GM12878 (cell line): ENCODE results near the gene ARFGAP3. TPM values are rescaled to one million over a fixed set of nuclear protein-coding genes. Genes with fewer than 3 reads are reported as not detected.

Source experiments
- ATAC-seq: fragments of 200-7000 bp; cut with Tn5 transposase; 3 replicates; pipeline ENCODE4 v1.9.1; 2020; ENCODE audit warnings: mild to moderate bottlenecking, moderate library complexity
- BruUV-seq: library from RNA; stranded (reverse); fragments of 400-500 nt; replicated peaks from 2 replicates; lab custom pipeline; 2021; lab: Mats Ljungman, UMichigan
- CTCF ChIA-PET: fragments of 300-600 bp; sonication (Branson Sonifier 250); formaldehyde crosslinking; extraction: SDS; loops from one replicate; lab custom pipeline; 2021; ENCODE audit warnings: inconsistent platforms; lab: Yijun Ruan, JAX
- POLR2A ChIA-PET: fragments of 350-600 bp; formaldehyde crosslinking; extraction: SDS; loops from one replicate; lab custom pipeline; 2021; ENCODE audit warnings: inconsistent platforms; lab: Charles Lee
- RAD21 ChIA-PET: fragments of 300-600 bp; sonication (Branson Sonifier 250); formaldehyde crosslinking; loops from one replicate; lab custom pipeline; 2023; ENCODE audit warnings: antibody characterized with exemption; ENCODE audit not compliant: unreplicated experiment; lab: Charles Lee
- SMC1A ChIA-PET: fragments of 300-600 bp; sonication (Branson Sonifier 250); formaldehyde crosslinking; loops from one replicate; lab custom pipeline; 2023; ENCODE audit not compliant: unreplicated experiment, uncharacterized antibody; lab: Charles Lee
- DNase-seq: peaks from one replicate; pipeline ENCODE4 v3.0.0-alpha.2; 2011; ENCODE audit warnings: low read depth, low spot score
- FAIRE-seq: peaks from 3 replicates; lab custom pipeline; 2011; peaks lifted over from hg19 to GRCh38; lab: Jason Lieb, UNC
- H2AFZ ChIP-seq: 2 replicates; pipeline ENCODE4 v1.6.0; 2011; ENCODE audit warnings: low read depth, low read length, control low read depth; ENCODE audit not compliant: control insufficient read depth
- H3K27ac ChIP-seq: 2 replicates; pipeline ENCODE4 v1.5.1; 2011; ENCODE audit warnings: control low read depth; ENCODE audit not compliant: control insufficient read depth, insufficient read depth
- H3K27me3 ChIP-seq, 2 experiments: replicated peaks in 1 of 2; 2 replicates each; pipeline versions ENCODE4 v1.6.0 to v1.6.1; 2011; ENCODE audit warnings: low read length in 1 of 2; ENCODE audit not compliant: control insufficient read depth in 2 of 2, insufficient read depth in 2 of 2
- H3K36me3 ChIP-seq, 2 experiments: 2 replicates each; pipeline ENCODE4 v1.5.1; 2011; ENCODE audit warnings: low read length in 1 of 2; ENCODE audit not compliant: control insufficient read depth in 2 of 2, insufficient read depth in 2 of 2
- H3K4me1 ChIP-seq: 2 replicates; pipeline ENCODE4 v1.6.1; 2011; ENCODE audit warnings: mild to moderate bottlenecking, low read length, moderate library complexity, mixed read lengths; ENCODE audit not compliant: control insufficient read depth, insufficient read depth
- H3K4me2 ChIP-seq: 2 replicates; pipeline ENCODE4 v1.6.0; 2011; ENCODE audit warnings: control low read depth; ENCODE audit not compliant: control insufficient read depth, insufficient read depth
- H3K4me3 ChIP-seq: fragments of 200-600 bp; sonication (generic); 2 replicates; pipeline ENCODE4 v1.5.1; 2016
- H3K79me2 ChIP-seq: 2 replicates; pipeline ENCODE4 v1.6.0; 2011; ENCODE audit warnings: low read length; ENCODE audit not compliant: control insufficient read depth, insufficient read depth
- H3K9ac ChIP-seq: 2 replicates; pipeline ENCODE4 v1.8.0; 2011; ENCODE audit warnings: low read length, control low read depth, mixed read lengths; ENCODE audit not compliant: control insufficient read depth, insufficient read depth
- H3K9me3 ChIP-seq: replicated peaks from 3 replicates; pipeline ENCODE4 v1.5.1; 2011; ENCODE audit warnings: mild to moderate bottlenecking, low read length; ENCODE audit not compliant: control insufficient read depth, insufficient read depth
- H4K20me1 ChIP-seq: 2 replicates; pipeline ENCODE4 v1.6.0; 2011; ENCODE audit not compliant: control insufficient read depth, insufficient read depth
- ASH2L ChIP-seq: fragments of 300-600, 200-600 bp; sonication (generic); IDR thresholded peaks from 2 replicates; pipeline ENCODE4 v1.6.1; 2017; ENCODE audit warnings: low read depth, mild to moderate bottlenecking, borderline replicate concordance
- BHLHE40 ChIP-seq, 2 experiments: fragments of 450-650 bp in 1 of 2; IDR thresholded peaks; 2 replicates each; pipeline ENCODE4 v1.6.1; 2011 to 2017; ENCODE audit warnings: low read depth in 2 of 2, borderline replicate concordance in 1 of 2, improper control_type of control experiment in 1 of 2, low read length in 1 of 2, mild to moderate bottlenecking in 1 of 2
- CHD4 ChIP-seq: fragments of 200-600 bp; sonication (generic); IDR thresholded peaks from 2 replicates; pipeline ENCODE4 v1.6.1; 2016; ENCODE audit warnings: mild to moderate bottlenecking
- GATAD2B ChIP-seq: fragments of 450-650 bp; conservative IDR thresholded peaks from 2 replicates; pipeline ENCODE4 v1.6.1; 2017; ENCODE audit warnings: low read depth, mild to moderate bottlenecking, moderate library complexity
- NR2F1 ChIP-seq: fragments of 450-650 bp; conservative IDR thresholded peaks from 2 replicates; pipeline ENCODE4 v1.6.1; 2017; ENCODE audit warnings: mild to moderate bottlenecking
- POLR2AphosphoS2 ChIP-seq: IDR thresholded peaks from 2 replicates; pipeline ENCODE4 v1.6.1; 2011; ENCODE audit warnings: low read depth, mild to moderate bottlenecking, low read length, improper control_type of control experiment, moderate library complexity
- RELA ChIP-seq: fragments of 450-650 bp; IDR thresholded peaks from 2 replicates; pipeline ENCODE4 v1.8.0; 2014; ENCODE audit warnings: borderline replicate concordance; ENCODE audit not compliant: partially characterized antibody
- REST ChIP-seq: IDR thresholded peaks from 2 replicates; pipeline ENCODE4 v1.6.1; 2012; ENCODE audit warnings: mild to moderate bottlenecking, low read depth, low read length
- RUNX3 ChIP-seq: IDR thresholded peaks from 2 replicates; pipeline ENCODE4 v1.6.1; 2012; ENCODE audit warnings: low read length, inconsistent platforms
- SKIL ChIP-seq: fragments of 450-650 bp; IDR thresholded peaks from 2 replicates; pipeline ENCODE4 v1.6.1; 2017; ENCODE audit warnings: mild to moderate bottlenecking, low read depth, inconsistent platforms; ENCODE audit not compliant: poor library complexity, severe bottlenecking
- SPI1 ChIP-seq: IDR thresholded peaks from 2 replicates; pipeline ENCODE4 v1.6.1; 2011; ENCODE audit warnings: low read depth, mild to moderate bottlenecking, low read length, moderate library complexity, borderline replicate concordance; ENCODE audit not compliant: insufficient read depth
- SRF ChIP-seq, 2 experiments: IDR thresholded peaks; 2 replicates each; pipeline ENCODE4 v1.6.1; 2011; ENCODE audit warnings: low read depth in 2 of 2, low read length in 2 of 2, mild to moderate bottlenecking in 1 of 2, moderate library complexity in 1 of 2
- ZNF217 ChIP-seq: fragments of 450-650 bp; IDR thresholded peaks from 2 replicates; pipeline ENCODE4 v1.6.1; 2017; ENCODE audit warnings: antibody characterized with exemption, mild to moderate bottlenecking
- WGBS: methylation state at CpG from one replicate; pipeline ENCODE4 v1.1.6; 2016; ENCODE audit warnings: low lambda C conversion rate; ENCODE audit not compliant: insufficient replicate concordance, insufficient coverage; ENCODE audit errors: missing lambda C conversion rate; 5-methylcytosine and 5-hydroxymethylcytosine counted together
- in situ Hi-C: fragments of 300-500 bp; cut with MboI; formaldehyde crosslinking; loops from 9 replicates; pipeline ENCODE4 v1.14.3; 2018; ENCODE audit warnings: mixed read lengths
- intact Hi-C: fragments of 100-400 bp; cut with micrococcal nuclease; formaldehyde crosslinking; loops from one replicate; pipeline ENCODE4 v1.14.2; 2022; ENCODE audit not compliant: unreplicated experiment
- polyA plus RNA-seq, 11 experiments: library from polyadenylated mRNA; depleted of rRNA in 4 of 11; unstranded in 6 of 11; stranded (reverse) in 5 of 11; fragments of >200 nt; fragmentation: Nextera tagmentation in 4 of 11; fragmentation: Illumina TruSeq in 1 of 11; extraction: Ambion mirVana in 4 of 11; extraction: Trizol in 1 of 11; gene quantifications; 1 replicate in 1 of 11; 2 replicates in 10 of 11; pipeline versions ENCODE4 v1.2.1 to v1.2.3, GENCODE V29; 2011 to 2016; ENCODE audit warnings: inconsistent platforms in 2 of 11, missing spikeins in 2 of 11, low read depth in 1 of 11
- total RNA-seq, 4 experiments: library from RNA; depleted of rRNA in 3 of 4; stranded (reverse); fragments of >200 nt in 3 of 4; fragmentation: Illumina TruSeq in 1 of 4; extraction: Trizol in 1 of 4; gene quantifications; 2 replicates each; pipeline versions ENCODE4 v1.2.1 to v1.2.3, GENCODE V29; 2013 to 2021
- TF ChIP-seq, protein P1 (sequence below), 3 experiments: IDR thresholded peaks in 2 of 3; conservative IDR thresholded peaks in 1 of 3; 2 replicates each; pipeline ENCODE4 v1.5.1; 2011; ENCODE audit warnings: low read depth in 3 of 3, low read length in 3 of 3, mild to moderate bottlenecking in 3 of 3, control low read depth in 2 of 3, moderate library complexity in 2 of 3, inconsistent platforms in 1 of 3, mixed read lengths in 1 of 3; ENCODE audit not compliant: control insufficient read depth in 2 of 3, insufficient read depth in 1 of 3; ENCODE audit errors: extremely low read depth in 1 of 3

ARFGAP3 gene
- total and polyA plus RNA-seq, 10 of the 15 experiments (the other 5 are each of a cell fraction or from before 2014, with no cell fraction given), result 29.7 to 50.8 (median 39.5) TPM

- H3K27ac ChIP-seq, result peak overlapping the region; percentile 77
- whole genome bisulfite sequencing, result 0% methylated on average over 5 of the region's 5 CpGs
- in situ Hi-C loops, result no loop called here
- H3K27me3 ChIP-seq, result no peaks in the 10 kb centered on the region
- H4K20me1 ChIP-seq, result no peaks in the 10 kb centered on the region
- ChIA-PET RAD21 (interaction anchor here (1.0 to 2.8 kb wide), 4 partner anchors 26 to 213 kb away, joined by 3 to 10 read pairs (median 4); no protein-coding TSS in a partner anchor), CTCF (interaction anchor here (0.8 to 3.6 kb wide), 11 partner anchors 10 to 226 kb away, joined by 3 to 21 read pairs (median 5); no protein-coding TSS in a partner anchor), POLR2A (interaction anchor here (0.6 to 2.5 kb wide), 3 partner anchors 22 to 169 kb away, joined by 3 to 10 read pairs (median 5); partner anchors contain the start of gene ARFGAP3), SMC1A (interaction anchor here (0.6 to 3.8 kb wide), 10 partner anchors 9 to 100 kb away, joined by 3 to 21 read pairs (median 4); no protein-coding TSS in a partner anchor)
- peak overlapping the region; percentile 77 for H3K4me2 ChIP-seq
- H3K4me3 ChIP-seq, result 0 out of 2 replicates have a peak overlapping the region, but pooled peaks have one; percentile 4
- H2AFZ ChIP-seq, result no peak overlapping the region; the same call in 1 of the 2 replicates
- H3K36me3 ChIP-seq, result peaks cover 3 to 23% of the 10 kb centered on the region in 2 experiments
- no peaks in the 10 kb centered on the region; the same call in 2 of the 3 replicates for H3K9me3 ChIP-seq
- no peak for FAIRE-seq
- peak; percentile 71 for ATAC-seq
- peaks cover 27% of the 10 kb centered on the region for H3K4me1 ChIP-seq
- intact Hi-C loops, result no loop called here
- H3K9ac ChIP-seq, result peak overlapping the region; percentile 38; the same call in 1 of the 2 replicates
- DNase-seq, result peak; percentile 42
- BruUV-seq, result no TSS peak
- H3K79me2 ChIP-seq, result no peaks in the 10 kb centered on the region
- TF ChIP-seq RUNX3 (peak; percentile 53), GATAD2B (no peak), RELA (no peak), SPI1 (peak; percentile 25; the same call in 1 of the 2 replicates), BHLHE40 (IDR thresholded peaks at IDR 0.05; ENCODE audit: borderline replicate concordance in 1 of 2, low read depth in 2 of 2, low read length in 1 of 2) (peak; percentile 42 to 47; a peak in 2 of 4 replicates), POLR2AphosphoS2 (no peak), ASH2L (no peak), CHD4 (no peak), SRF (IDR thresholded peaks at IDR 0.05; ENCODE audit: low read depth in 2 of 2, low read length in 2 of 2) (no peak), REST (no peak), NR2F1 (no peak), ZNF217 (0 out of 2 replicates have a peak, but pooled peaks have one; percentile 14), SKIL (peak; percentile 11)
- TF ChIP-seq, protein P1, sequence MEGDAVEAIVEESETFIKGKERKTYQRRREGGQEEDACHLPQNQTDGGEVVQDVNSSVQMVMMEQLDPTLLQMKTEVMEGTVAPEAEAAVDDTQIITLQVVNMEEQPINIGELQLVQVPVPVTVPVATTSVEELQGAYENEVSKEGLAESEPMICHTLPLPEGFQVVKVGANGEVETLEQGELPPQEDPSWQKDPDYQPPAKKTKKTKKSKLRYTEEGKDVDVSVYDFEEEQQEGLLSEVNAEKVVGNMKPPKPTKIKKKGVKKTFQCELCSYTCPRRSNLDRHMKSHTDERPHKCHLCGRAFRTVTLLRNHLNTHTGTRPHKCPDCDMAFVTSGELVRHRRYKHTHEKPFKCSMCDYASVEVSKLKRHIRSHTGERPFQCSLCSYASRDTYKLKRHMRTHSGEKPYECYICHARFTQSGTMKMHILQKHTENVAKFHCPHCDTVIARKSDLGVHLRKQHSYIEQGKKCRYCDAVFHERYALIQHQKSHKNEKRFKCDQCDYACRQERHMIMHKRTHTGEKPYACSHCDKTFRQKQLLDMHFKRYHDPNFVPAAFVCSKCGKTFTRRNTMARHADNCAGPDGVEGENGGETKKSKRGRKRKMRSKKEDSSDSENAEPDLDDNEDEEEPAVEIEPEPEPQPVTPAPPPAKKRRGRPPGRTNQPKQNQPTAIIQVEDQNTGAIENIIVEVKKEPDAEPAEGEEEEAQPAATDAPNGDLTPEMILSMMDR (IDR thresholded peaks at IDR 0.05 in 2 of 3, conservative IDR thresholded peaks at IDR 0.05 in 1 of 3; ENCODE audit: control insufficient read depth in 2 of 3, extremely low read depth in 1 of 3, insufficient read depth in 1 of 3, low read depth in 3 of 3, low read length in 3 of 3), result no peak
Observed at GRCh38 chr22:42834177-42834949, 22.7 kb downstream of the ARFGAP3 start.
